SKM-1 (cell line): ENCODE data around the gene DNAAF6.

ENCODE experiments used
- DNase-seq: peaks from one replicate; lab custom pipeline; 2025; ENCODE audit not compliant: unreplicated experiment; lab: John Stamatoyannopoulos, UW

DNAAF6 gene

DNA sequence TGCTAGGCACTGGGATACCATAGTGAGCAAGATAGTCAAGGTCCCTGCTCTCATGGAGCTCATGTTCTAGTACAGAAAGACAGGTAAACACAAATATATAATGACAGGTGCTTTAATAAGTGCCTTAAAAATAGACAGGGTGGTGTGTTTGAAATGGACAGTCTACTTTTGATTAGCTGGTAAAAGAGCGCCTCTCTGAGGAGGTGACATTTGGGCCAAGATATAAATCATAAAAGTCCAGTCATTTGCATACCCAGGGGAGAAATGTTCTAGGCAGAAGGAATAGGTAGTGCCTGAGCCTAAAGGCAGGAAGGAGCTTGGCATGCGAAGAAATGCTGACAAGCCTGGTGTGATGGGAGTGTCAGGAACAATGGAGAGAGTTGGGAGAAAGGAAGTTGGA is 83.6 kb downstream of the DNAAF6 start:
- no peak for DNase-seq

DNA sequence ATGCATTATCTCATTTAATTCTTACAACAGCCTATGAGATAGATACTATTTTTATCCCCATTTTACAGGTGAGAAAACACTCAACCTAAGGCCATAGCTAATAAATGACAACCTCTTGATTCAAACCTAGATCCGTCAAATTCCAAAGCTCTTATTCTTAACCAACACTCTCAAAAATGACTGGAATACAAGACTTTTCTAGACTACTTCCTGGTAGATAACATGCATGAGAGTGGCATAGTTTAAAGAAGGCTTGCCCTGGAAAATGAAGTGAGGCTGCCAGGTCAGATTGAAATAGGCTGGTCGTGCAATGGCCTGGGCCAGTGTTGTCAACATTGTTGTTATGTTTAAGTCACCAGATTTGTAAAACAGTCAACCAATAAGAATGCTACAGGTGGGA is 86.6 kb downstream of the DNAAF6 start:
- DNase-seq: no peak
